GM19463 (cell line): ENCODE measurements around the gene MDFI.

ENCODE experiments used
- ATAC-seq: cut with Tn5 transposase; IDR thresholded peaks from one replicate; pipeline ENCODE4 v1.9.1; 2021; ENCODE audit warnings: mild to moderate bottlenecking, moderate library complexity; ENCODE audit not compliant: unreplicated experiment

Gene MDFI

DNA sequence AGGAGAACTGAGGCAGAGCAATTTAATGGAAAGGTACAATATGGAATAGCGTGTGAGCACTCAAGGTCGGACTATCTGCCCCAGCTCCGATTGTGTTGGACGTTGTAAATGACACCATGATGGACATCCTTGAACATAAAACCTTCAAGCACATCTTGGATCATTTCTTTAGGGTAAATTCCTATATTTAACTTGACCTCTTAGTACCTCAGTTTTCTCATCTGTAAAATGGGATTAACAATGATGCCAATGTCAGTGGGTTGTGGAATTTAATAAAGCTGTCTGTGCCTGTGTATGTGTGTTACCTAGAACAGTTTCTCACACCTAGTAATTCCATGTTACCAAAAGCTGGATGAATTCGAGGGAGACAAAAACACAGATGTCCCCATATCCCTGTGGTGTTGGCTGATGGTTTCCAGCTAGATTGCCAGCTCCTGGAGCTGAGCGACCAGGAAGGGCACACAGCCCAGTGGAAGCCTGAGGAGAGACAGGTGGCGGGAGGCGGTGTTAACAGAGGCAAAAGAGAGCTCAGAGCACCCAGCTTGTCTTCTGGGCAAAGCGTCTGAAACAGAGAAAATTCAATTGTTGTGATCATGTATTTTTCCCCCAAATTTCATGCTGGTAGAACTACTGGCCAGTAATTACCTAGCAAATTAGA, 32.6 kb downstream of the MDFI start:
- ATAC-seq, result no peak

GRCh38 chr6:41671376-41671775, 33.1 kb downstream of the MDFI start:
- no peak for ATAC-seq

GRCh38 chr6:41672016-41672415, 33.7 kb downstream of the MDFI start:
- no peak for ATAC-seq

DNA sequence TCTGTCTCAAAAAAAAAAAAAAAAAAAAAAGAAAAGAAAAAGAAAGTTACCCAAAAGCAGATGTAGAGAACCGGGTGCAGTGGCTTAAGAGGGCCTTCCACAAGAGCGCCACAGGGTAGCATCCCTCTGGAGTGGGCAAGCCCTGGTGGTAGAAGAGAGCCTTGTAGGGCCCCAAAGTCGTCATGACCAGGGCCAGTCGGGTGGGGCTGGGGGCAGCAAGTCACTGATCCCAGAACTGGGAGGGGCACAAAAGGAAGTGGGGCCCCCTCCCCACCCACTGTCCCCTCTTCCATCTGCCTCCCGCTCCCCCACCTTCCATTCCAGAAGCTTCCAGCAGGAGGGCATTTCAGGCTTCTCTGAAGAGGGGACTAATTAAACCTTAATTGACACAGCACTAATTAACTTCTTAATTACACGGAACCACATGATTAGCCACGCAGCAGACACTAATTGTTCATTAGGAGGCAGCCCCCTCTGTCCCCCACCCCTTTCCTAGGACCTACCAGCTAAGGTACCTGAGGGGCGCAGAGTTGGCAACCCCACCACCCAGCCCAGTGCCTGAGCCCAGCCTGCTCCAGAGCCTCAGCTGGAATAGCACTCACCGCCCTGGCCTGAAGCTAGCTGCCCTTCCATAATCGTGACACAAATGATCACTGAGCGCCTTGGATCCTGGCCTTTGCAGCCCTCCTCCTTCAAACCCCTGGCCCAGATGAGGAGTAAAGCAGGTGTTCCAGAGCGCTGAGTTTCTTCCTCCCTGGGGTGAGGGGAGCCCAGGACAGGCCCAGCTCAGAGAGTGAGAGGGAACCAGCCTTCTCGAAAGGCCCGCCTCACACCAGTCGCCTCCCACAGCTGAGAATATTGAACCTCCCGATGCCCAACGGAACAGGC, 34.8 kb downstream of the MDFI start:
- ATAC-seq, result no peak

GRCh38 chr6:41673704-41674000, 35.4 kb downstream of the MDFI start:
- no peak for ATAC-seq

DNA sequence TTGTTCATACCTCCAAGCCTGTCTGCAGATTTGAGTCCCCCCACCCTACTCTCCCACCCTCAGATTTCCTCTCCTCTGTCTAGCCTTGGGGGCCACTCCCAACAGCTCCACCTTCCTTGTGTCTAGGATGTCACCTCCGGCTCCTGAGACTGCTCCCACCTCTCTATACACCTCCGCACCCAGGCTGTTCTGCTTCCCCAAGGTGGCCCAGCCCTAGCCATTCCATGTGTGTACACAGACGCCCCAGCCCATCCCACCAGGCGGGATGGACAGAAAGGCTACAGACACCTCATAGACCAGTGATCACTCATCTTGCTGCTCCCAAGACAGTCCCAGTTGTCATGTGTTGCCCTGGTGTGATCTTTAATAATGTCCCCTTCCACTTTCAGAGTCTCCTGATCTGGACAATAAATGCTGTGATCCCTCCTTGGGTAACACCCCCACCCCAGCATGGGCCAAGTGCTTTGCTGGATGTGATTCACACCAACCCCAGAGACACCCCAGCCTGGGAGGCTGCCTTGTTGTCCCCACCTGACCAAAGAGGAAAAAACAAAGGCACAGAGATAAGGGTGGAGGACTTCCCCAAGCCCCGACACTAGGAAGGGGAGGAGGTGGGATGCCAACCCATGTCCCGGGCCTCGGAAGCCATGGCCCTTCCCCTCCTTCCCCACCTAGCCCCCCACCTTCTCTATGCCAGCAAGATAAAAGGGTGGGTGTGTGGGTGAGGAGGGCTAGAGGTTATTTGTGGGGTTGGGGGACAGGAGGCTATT, 36.1 kb downstream of the MDFI start:
- no peak for ATAC-seq

DNA sequence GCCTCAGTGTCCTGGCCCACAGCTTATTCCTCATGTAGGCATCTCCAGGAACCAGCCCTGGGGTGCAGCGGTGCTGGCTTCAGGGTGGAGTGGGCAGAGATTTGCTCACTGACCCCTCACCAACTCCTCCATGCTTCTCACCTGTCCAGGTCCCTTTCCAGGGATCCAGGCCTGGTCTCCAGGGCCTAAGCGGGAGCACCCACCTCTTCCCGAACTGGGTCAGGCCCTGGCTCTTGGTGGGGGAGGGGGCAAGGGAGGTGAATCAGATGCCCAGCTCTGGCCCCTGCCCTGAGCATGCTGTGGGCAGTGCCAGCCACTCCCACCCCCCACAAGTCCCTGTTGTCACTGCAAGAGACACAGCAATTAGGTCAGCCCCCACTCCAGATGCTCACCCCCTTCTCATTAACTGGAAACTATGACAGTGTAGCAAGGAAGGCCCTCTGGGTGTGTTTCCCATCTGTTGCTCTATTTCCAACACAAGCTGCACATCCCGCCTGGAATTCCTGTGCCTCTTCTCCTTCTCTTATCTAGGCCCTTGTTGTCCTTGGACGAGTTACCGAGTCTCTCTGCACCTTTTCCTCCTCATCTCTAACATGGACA, 37.0 kb downstream of the MDFI start:
- ATAC-seq, result no peak

DNA sequence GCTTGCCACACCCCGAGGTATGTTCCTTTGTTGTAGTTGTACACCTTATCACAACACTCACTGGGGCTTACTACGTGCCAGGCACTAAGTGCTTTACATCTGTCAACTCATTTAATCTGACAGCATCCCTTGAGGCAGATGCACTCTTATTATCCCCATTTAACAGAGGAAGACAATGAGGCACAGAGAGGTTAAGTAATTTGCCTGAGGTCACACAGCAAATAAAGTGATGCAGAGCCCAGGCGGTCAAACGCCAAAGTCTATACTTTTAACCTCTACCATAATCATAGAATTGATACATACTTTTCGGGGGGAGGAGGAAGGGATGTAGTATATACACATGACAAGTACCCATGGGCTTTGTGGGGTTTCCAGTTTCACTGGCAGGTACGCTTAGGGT, 37.7 kb downstream of the MDFI start:
- no peak for ATAC-seq

DNA sequence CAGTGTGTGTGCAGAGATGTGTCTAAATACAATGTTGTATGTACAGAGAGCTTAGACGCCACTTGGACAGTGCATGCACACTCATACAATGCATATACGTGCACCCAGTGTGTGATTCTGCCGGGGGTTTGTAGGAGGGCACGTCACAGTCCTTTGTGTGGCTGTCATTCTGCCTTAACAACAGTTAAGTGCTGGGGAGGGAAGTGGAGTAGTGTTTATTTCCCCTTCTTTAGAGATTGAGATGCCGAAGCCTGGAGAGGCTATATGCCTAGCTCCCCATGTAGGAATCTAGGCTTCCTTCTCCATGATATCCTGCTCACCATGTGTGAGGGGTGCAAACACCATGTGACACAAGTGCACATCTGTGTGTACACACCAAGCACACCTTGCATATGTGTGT, 38.2 kb downstream of the MDFI start:
- no peak for ATAC-seq

DNA sequence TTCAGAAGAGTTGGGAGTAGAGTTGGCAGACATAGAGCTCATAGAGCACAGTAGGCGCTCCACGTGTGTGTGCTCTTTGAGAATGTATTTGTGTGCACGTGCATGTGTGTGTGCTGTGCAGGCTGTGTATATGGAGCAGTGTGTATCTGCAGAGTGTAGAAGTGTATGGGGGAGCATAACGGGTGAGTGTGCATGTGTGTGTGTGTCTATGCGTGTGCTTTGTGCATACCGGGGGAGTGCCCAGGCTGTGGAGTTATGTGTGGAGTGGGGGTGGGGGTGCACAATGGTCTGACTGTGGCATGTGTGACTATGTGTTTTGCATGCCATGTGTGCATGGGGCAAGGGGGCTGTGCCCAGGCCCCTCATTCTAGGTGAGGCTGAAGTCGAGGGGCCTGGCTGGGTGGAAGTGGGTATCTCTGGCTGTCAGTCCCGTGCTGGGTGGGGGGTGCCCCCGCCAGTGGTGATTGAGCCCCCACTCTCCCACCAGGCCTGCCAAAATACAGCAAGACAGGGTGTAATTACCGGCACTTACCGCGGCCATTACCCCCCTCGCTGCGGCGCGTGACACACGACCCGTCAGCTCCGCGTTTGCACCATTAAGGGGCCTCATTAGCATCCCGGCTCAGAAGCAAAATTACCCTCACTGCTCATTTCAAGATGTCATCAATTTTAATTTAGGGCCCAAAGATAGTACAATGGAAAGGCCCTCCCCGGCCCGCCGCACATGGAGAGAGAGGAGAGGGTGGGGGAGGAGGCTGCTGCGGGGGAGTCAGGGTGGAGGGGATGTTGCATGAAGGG, 39.1 kb downstream of the MDFI start:
- ATAC-seq, result no peak

- ATAC-seq, result no peak
Observed at GRCh38 chr6:41678511-41679084, 40.3 kb downstream of the MDFI start.

DNA sequence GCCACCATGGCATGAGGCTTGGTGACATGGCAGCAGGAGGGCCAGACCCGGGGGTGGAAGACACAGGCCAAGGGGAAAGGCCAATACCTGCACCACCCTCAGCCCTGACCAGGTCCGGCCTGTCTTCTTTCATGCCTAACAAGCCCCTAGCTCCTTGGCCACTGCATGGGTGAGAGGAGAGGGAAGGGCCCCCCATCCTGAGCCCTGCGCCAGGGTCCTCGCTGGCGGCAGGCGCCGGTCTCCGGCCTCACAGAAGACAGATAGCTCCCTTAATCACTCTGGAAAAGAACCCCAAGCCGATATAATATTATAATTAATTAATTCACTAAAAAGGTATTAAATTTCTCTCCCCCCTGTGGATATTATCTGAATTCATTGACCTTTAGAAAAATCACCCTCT, 41.4 kb downstream of the MDFI start:
- no peak for ATAC-seq

GRCh38 chr6:41680182-41680965, 42.1 kb downstream of the MDFI start:
- no peak for ATAC-seq

DNA sequence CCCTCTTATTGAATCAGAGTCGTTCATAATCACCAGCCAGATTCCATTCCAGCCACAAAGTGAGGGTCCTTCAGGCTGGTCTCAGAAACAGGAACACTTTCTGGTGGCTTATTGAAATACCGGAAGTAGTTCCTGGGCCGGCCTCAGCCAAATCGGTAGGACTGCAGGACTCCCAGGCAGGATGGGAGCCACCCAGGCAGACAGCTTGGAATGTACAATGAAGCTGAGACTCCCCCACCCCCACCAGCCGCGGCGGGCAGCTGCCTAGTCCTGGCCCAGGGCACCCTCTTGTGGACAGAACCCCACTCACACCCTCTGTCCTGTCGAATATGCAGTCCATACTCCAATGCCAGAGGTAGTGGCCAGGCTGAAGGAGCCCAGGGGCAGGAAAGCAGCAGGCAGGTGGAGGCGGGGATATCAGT, 43.8 kb downstream of the MDFI start:
- ATAC-seq, result peak; percentile 50

DNA sequence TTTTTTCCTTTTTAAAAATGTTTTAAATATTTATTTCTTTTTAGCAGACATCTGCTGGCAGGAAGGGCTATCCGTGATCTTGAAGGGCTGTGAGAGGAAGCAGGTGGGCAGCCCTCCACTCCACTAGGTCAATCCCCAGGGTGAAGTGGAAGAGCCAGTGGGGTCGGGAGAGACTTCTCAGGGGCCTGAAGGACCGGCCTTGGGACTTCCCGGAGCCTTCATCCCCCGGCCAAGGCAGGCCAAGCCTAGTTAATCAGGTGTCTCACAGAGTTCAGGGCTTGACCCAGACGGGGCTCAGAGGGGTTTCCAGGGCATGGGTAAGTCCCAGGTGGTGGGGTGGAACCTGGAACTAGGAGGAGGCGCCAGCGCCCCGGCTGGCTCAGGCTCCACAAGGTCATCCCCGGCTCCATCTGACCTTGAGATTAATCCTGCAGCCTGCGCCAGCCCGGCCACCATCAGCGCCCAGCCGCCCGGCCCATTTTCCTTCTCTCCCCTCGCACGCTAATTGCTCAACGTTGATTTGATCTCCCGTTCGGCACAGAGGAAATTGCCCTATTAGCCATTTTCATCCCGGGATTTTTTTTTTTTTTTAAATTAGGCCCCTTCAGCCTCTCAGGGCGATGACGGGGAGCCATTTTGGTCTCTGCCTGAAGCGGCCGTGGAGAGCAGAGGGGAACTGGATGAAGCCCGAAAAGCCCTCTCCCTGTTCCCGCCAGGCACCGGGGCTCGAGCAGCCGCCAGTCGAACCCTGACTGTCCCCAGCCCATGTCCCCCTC, 44.4 kb downstream of the MDFI start:
- peak; percentile 16 for ATAC-seq

DNA sequence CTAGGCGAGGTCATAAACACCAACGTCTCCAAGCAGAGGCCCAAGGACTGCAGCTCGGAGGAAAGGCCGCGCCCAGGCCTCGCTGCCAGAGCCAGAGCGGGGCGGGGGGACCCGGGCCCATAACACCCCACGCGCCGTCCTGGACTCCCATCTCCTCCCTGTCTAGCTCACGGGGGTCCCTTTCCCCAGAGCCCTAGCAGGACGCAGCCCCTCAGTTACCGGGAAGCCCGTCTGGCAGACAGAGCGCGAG, 44.9 kb downstream of the MDFI start:
- peak; percentile 5 for ATAC-seq

DNA sequence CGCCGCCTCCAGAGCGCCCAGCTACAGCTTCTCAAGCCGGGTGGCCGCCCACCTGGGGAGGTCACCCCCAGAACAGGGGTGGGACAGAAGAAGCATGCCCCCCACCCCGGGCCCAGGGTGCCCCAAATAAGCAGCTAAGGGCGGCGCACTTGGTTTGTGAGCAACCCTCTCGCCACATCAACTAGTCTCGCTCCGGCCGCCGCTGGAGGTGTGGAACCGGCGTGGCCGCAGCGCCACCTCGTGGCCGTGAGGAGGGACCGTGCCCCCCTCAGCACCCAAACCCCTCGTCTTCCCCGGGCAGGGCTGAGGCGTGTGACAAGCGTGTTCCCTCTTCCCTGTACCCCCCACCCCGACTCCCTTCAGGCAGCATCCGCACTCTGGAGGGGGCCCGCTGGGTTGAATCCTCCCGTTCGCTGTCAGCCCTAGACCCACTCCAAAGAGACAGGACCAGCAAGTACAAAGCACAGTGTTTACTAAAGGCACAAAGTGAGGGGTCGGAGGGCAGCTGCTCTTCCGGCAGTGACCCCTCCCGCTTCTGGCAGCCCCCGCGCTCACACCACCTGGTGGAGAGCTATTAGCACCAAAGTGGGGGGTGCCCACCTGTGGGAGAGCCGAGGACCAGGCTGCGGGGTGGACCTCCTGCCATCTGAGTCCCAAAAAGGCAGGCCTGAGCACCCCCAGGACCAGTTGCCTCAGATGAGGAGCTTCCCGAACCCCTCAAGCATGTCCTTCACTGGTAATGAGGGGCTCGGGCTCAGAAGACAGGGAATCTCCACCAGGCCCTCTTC, 45.4 kb downstream of the MDFI start:
- peak; percentile 75 for ATAC-seq
